K562 treated with DMSO at 1 percent for 4 hours (cell line): ENCODE results near the gene IGFL4. TPM values are rescaled to one million over a fixed set of nuclear protein-coding genes. Genes with fewer than 3 reads are reported as not detected.

ENCODE experiments used
- total RNA-seq: library from RNA; unstranded; fragments of 300-600 nt; gene quantifications from 2 replicates; pipeline ENCODE4 v1.2.3, GENCODE V29; 2022; ENCODE audit not compliant: insufficient read depth

Gene IGFL4
- not detected in 2 replicates for total RNA-seq

GRCh38 chr19:46040952-46041500, at the start of gene IGFL4:
Gene IGFL4, minus strand, starts transcription at chr19:46041002. Its CDS starts 40 bp downstream, at chr19:46040962.

GRCh38 chr19:46022431-46023310, 18.1 kb downstream of the IGFL4 start, which contains the start of gene PGLYRP1:
Gene PGLYRP1, minus strand, starts transcription at chr19:46023053. Its CDS starts 32 bp downstream, at chr19:46023021.

GRCh38 chr19:45994998-45995714, 45.6 kb downstream of the IGFL4 start, which contains the start of gene CCDC61:
Gene CCDC61, plus strand, starts transcription at chr19:45995467. Its CDS starts 7,552 bp downstream, at chr19:46003019.

Other genes with a start within 250 kb of the IGFL4 start
- 32.7 and 43.6 TPM in 2 replicates for gene DMWD, start 248.2 kb downstream of the IGFL4 start, total RNA-seq
- gene RSPH6A, start 225.7 kb downstream of the IGFL4 start, total RNA-seq, result 0.44 and 1.2 TPM in 2 replicates
- gene SYMPK, start 177.9 kb downstream of the IGFL4 start, total RNA-seq, result 85.7 and 90.4 TPM in 2 replicates
- 3.1 and 4.3 TPM in 2 replicates for gene FOXA3, start 176.7 kb downstream of the IGFL4 start, total RNA-seq
- gene IRF2BP1, start 154.9 kb downstream of the IGFL4 start, total RNA-seq, result 40.4 and 41.9 TPM in 2 replicates
- 7.3 and 9.6 TPM in 2 replicates for gene MYPOP, start 138.4 kb downstream of the IGFL4 start, total RNA-seq
- gene NANOS2, start 126.2 kb downstream of the IGFL4 start, total RNA-seq, result not detected in 2 replicates
- gene NOVA2, start 67.1 kb downstream of the IGFL4 start, total RNA-seq, result not detected in 2 replicates
- 7.1 and 10.1 TPM in 2 replicates for gene CCDC61, start 45.5 kb downstream of the IGFL4 start, total RNA-seq
- gene PGLYRP1, start 17.9 kb downstream of the IGFL4 start, total RNA-seq, result not detected in 2 replicates
- not detected in 2 replicates for gene IGFL3, start 83.7 kb upstream of the IGFL4 start, total RNA-seq
- 49.0 and 49.9 TPM in 2 replicates for gene IGFL2, start 107.2 kb upstream of the IGFL4 start, total RNA-seq
- gene IGFL1, start 188.7 kb upstream of the IGFL4 start, total RNA-seq, result not detected in 2 replicates